NCI-H526 (cell line): ENCODE results near the gene MSH3.
A peak's percentile ranks its signal among the peaks of the same experiment; 100 is the strongest.

Source experiments
- DNase-seq, 2 experiments: peaks; one replicate each; lab custom pipeline; 2025; lab: John Stamatoyannopoulos, UW

MSH3 gene

GRCh38 chr5:80654391-80655230 lies at the start of gene MSH3, which contains the start of gene DHFR:
MSH3 (plus strand) TSS chr5:80654652; CDS start chr5:80654728, 76 bp downstream.
DHFR (minus strand) TSS chr5:80654983; CDS start chr5:80654489, 494 bp downstream.
- DNase-seq: peak; percentile 84 to 90

- no peak for DNase-seq
Observed at GRCh38 chr5:80607343-80607742, 47.1 kb upstream of the MSH3 start.

- no peak for DNase-seq
Observed at GRCh38 chr5:80607832-80608231, 46.6 kb upstream of the MSH3 start.

GRCh38 chr5:80608731-80609130 lies 45.7 kb upstream of the MSH3 start:
- no peak for DNase-seq

GRCh38 chr5:80609692-80610091 lies 44.8 kb upstream of the MSH3 start:
- no peak for DNase-seq

GRCh38 chr5:80615266-80615914 lies 39.1 kb upstream of the MSH3 start:
- DNase-seq: no peak

GRCh38 chr5:80618438-80618837 lies 36.0 kb upstream of the MSH3 start:
- no peak for DNase-seq

GRCh38 chr5:80619086-80619485 lies 35.4 kb upstream of the MSH3 start:
- no peak for DNase-seq

GRCh38 chr5:80620211-80620610 lies 34.2 kb upstream of the MSH3 start:
- DNase-seq: no peak

GRCh38 chr5:80622756-80623155 lies 31.7 kb upstream of the MSH3 start:
- no peak for DNase-seq

- DNase-seq: no peak
Observed at GRCh38 chr5:80623999-80624398, 30.5 kb upstream of the MSH3 start.

- DNase-seq: no peak
Observed at GRCh38 chr5:80625230-80625629, 29.2 kb upstream of the MSH3 start.

- DNase-seq: no peak
Observed at GRCh38 chr5:80629281-80629680, 25.2 kb upstream of the MSH3 start.

- DNase-seq: no peak
Observed at GRCh38 chr5:80631278-80632259, 22.9 kb upstream of the MSH3 start.

- no peak for DNase-seq
Observed at GRCh38 chr5:80632700-80633099, 21.8 kb upstream of the MSH3 start.

- no peak for DNase-seq
Observed at GRCh38 chr5:80634193-80634592, 20.3 kb upstream of the MSH3 start.

GRCh38 chr5:80641353-80641752 lies 13.1 kb upstream of the MSH3 start:
- no peak for DNase-seq

GRCh38 chr5:80644900-80645299 lies 9.6 kb upstream of the MSH3 start:
- DNase-seq: no peak

- no peak for DNase-seq
Observed at GRCh38 chr5:80646926-80647325, 7.5 kb upstream of the MSH3 start.

GRCh38 chr5:80653502-80653901 lies 950 bp upstream of the MSH3 start:
- no peak for DNase-seq

- peak in 1 of 2 experiments; percentile 52 for DNase-seq
Observed at GRCh38 chr5:80654054-80654390, 430 bp upstream of the MSH3 start.

- no peak for DNase-seq
Observed at GRCh38 chr5:80655231-80655774, 851 bp downstream of the MSH3 start.
